GM12872 (cell line): Measurements from ENCODE around the gene SRSF8.

Source experiments
- TF ChIP-seq, protein P1 (sequence below): IDR thresholded peaks from 3 replicates; pipeline ENCODE4 v1.5.1; 2011; ENCODE audit warnings: low read depth, mild to moderate bottlenecking, low read length, moderate library complexity; ENCODE audit not compliant: insufficient read depth

Gene SRSF8, protein sequence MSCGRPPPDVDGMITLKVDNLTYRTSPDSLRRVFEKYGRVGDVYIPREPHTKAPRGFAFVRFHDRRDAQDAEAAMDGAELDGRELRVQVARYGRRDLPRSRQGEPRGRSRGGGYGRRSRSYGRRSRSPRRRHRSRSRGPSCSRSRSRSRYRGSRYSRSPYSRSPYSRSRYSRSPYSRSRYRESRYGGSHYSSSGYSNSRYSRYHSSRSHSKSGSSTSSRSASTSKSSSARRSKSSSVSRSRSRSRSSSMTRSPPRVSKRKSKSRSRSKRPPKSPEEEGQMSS

DNA sequence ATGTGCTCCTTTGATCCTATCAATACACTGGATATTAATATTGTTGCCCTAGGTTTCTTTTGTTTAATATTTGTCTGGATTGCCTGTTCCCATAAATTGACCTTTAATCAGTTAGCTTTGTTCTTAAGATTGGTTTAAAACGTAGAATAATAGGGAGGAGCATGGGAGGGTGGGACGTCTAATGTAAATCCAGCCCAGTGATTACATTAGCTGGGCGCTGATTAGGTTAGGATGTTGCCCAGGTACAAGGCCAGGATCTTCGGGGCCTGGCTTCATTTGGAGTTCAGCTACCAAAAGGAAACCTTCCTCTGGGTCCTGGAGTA lies at the start of gene SRSF8:
TSS of gene SRSF8 (plus strand) at position 204 of the 323 bp plus-strand sequence. CDS start 308 bp downstream, outside the sequence.
- TF ChIP-seq, protein P1, sequence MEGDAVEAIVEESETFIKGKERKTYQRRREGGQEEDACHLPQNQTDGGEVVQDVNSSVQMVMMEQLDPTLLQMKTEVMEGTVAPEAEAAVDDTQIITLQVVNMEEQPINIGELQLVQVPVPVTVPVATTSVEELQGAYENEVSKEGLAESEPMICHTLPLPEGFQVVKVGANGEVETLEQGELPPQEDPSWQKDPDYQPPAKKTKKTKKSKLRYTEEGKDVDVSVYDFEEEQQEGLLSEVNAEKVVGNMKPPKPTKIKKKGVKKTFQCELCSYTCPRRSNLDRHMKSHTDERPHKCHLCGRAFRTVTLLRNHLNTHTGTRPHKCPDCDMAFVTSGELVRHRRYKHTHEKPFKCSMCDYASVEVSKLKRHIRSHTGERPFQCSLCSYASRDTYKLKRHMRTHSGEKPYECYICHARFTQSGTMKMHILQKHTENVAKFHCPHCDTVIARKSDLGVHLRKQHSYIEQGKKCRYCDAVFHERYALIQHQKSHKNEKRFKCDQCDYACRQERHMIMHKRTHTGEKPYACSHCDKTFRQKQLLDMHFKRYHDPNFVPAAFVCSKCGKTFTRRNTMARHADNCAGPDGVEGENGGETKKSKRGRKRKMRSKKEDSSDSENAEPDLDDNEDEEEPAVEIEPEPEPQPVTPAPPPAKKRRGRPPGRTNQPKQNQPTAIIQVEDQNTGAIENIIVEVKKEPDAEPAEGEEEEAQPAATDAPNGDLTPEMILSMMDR = no peak

DNA sequence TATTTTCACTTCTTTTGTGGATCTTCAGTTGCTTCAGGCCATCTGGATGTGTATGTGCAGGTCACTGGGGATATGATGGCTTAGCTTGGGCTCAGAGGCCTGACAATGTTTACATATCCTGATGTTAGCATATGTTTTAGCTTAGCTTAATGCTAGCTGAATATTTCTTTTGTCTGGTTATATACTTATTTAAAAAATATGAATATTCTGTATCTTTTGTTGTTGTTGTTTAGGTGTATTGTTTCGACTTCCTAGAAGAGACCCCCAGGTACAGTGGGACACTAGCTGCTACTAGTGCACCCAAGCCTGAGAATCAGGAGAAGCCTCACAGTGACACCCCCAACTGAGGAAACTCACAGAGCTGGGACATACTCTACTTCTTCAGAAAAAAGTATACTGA lies 41.8 kb upstream of the SRSF8 start, which contains the start of gene KDM4E:
TSS of gene KDM4E (plus strand) at position 301 of the 400 bp plus-strand sequence. CDS start 300 bp downstream, outside the sequence.
- TF ChIP-seq, protein P1 = no peak

DNA sequence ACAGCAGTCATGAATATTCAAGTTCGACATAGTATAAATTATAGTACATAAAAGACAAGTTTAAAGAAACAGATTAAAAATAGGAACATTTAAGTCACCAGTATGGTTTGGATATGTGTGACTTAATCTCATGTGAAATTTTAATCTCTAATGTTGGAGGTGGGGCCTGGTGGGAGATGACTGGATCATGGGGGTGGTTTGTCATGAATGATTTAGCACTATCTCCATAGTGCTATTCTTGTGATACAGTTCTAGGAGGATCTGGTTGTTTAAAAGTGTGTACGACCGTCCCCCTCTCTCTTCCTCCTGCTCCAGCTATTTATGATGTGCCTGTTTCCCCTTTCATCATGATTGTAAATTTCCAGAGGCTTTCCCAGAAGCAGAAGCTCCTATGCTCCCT lies 38.4 kb upstream of the SRSF8 start:
- TF ChIP-seq, protein P1 = no peak

DNA sequence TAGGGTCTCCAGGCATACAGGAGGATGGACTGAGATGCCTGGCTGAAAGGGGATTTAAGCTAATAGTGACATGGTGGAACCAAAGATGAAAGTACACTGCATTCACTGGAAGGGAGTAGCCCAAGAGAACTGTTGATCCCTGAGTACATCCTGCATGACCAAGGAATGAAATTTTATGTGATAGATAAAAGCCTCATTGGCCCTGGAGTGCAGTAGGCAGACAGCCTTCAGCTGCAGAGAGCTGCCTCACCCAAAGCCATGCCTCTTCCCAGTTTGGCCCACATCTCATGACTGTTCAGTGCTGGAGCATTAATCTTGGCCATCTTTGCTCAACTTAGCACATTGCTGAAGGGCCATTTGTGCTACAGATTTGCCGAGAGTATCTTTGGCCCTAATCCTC lies 33.7 kb upstream of the SRSF8 start:
- TF ChIP-seq, protein P1 = no peak

DNA sequence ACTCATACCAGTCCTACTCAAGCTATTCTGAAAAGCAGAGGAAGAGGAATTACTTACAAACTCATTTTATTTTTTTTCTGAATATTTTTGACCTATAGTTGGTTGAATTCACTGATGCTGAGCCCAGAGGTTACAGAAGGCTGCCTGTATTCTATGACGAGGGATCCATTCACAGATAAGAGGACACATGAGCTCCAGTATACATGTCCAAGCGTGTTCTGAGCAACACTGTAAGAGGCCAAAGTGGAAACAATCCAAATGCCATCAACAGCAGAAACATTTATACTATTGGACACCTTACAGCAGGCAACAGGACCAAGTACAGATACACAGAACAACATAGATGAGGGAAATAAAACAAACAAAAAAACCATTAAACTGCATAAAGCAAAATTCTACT lies 31.4 kb upstream of the SRSF8 start:
- TF ChIP-seq, protein P1 = no peak

DNA sequence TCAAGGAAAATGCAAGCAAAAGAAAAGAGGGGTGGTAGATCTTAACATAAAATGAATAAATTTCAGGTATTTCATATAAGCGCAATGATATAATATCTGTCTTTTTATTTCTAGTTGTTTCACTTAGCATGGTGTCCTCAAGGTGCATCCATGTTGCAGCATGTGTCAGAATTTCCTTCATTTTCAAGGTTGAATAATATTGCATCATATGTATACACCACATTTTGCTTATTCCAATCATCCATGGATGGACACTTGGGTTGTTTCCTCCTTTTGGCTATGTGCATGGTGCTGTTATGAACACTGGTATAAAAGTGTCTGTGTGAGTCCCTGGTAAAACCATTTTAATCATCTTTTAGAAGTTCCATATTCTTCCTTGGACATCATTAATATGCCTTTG lies 24.5 kb upstream of the SRSF8 start:
- TF ChIP-seq, protein P1 = no peak

DNA sequence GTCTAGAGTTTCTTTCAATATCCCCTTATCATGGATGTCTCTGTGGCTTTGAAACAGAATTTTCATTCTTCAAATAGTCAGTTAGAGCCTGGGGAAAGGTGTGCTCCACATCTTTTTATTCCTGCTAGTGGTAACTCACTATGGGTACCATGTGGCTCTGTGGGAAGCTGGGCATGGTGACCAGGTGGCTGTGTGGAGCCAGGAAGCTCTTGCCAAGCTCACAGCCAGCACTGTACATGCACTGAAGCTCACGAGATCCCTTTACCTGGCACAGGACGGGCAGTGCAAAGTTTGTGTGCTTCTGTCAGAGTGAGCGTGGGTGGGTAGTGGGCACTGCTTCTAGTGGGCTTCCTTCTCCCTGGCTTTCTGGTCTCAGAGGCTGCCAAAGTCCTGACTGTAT lies 23.8 kb upstream of the SRSF8 start:
- TF ChIP-seq, protein P1 = no peak
